KMS-11 (cell line): ENCODE results near the gene DNM3.

Source experiments
- H2AFZ ChIP-seq: fragments of 200-600 bp; sonication (generic); 2 replicates; pipeline ENCODE4 v1.6.1; 2016; ENCODE audit warnings: antibody characterized with exemption, mixed run types, low read depth
- H3K27ac ChIP-seq: fragments of 200-600 bp; sonication (generic); 2 replicates; pipeline ENCODE4 v1.6.1; 2016; ENCODE audit warnings: mild to moderate bottlenecking, mixed run types
- H3K27me3 ChIP-seq: fragments of 200-600 bp; sonication (generic); 2 replicates; pipeline ENCODE4 v1.6.1; 2017; ENCODE audit warnings: mild to moderate bottlenecking, low read depth, mixed run types, moderate library complexity; ENCODE audit not compliant: insufficient read depth
- H3K36me3 ChIP-seq: fragments of 200-600 bp; sonication (generic); 2 replicates; pipeline ENCODE4 v1.6.1; 2017; ENCODE audit warnings: mild to moderate bottlenecking, mixed run types; ENCODE audit not compliant: insufficient read depth
- H3K4me1 ChIP-seq: fragments of 200-600 bp; sonication (generic); 2 replicates; pipeline ENCODE4 v1.6.1; 2016; ENCODE audit warnings: mild to moderate bottlenecking, low read depth, mixed run types; ENCODE audit not compliant: poor library complexity, severe bottlenecking
- H3K4me2 ChIP-seq: fragments of 200-600 bp; sonication (generic); 2 replicates; pipeline ENCODE4 v1.7.0; 2016; ENCODE audit warnings: mild to moderate bottlenecking, mixed run types
- H3K4me3 ChIP-seq: fragments of 200-600 bp; sonication (generic); IDR thresholded peaks from 2 replicates; pipeline ENCODE4 v1.6.1; 2017; ENCODE audit warnings: low read depth, low read length, mixed read lengths; ENCODE audit not compliant: insufficient read depth
- H3K79me2 ChIP-seq: fragments of 200-600 bp; sonication (generic); 2 replicates; pipeline ENCODE4 v1.6.1; 2016; ENCODE audit warnings: low read depth, mixed run types; ENCODE audit not compliant: insufficient read depth
- H3K9ac ChIP-seq: fragments of 200-600 bp; sonication (generic); 2 replicates; pipeline ENCODE4 v1.6.1; 2016; ENCODE audit warnings: mild to moderate bottlenecking, mixed run types
- H4K20me1 ChIP-seq: fragments of 200-600 bp; sonication (generic); 2 replicates; pipeline ENCODE4 v1.6.1; 2016; ENCODE audit warnings: mild to moderate bottlenecking, mixed run types; ENCODE audit not compliant: insufficient read depth
- TF ChIP-seq, protein P1 (sequence below): fragments of 200-600 bp; sonication (generic); conservative IDR thresholded peaks from 2 replicates; pipeline ENCODE4 v1.6.1; 2017; ENCODE audit warnings: low read depth, mild to moderate bottlenecking, antibody characterized with exemption, low read length, moderate library complexity, mixed read lengths

The DNM3 gene

DNA sequence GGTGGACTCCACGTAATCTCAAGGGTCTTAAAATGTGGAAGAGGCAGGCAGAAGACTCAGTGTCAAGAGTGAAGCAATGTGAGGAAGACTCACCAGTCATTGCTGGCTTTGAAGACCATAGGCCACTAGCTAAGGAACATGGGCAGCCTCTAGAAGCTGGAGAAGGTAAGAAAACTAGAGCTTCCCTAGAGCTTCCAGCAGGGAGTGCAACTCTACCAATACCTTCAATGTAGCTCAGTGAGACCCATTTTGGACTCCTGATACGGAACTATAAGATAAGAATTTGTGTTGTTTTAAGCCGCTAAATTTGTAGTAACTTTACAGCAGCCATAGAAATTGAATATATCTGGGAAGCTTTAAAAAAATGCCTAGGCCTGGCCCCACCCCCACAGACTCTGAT is 41.0 kb upstream of the DNM3 start:
- TF ChIP-seq, protein P1, sequence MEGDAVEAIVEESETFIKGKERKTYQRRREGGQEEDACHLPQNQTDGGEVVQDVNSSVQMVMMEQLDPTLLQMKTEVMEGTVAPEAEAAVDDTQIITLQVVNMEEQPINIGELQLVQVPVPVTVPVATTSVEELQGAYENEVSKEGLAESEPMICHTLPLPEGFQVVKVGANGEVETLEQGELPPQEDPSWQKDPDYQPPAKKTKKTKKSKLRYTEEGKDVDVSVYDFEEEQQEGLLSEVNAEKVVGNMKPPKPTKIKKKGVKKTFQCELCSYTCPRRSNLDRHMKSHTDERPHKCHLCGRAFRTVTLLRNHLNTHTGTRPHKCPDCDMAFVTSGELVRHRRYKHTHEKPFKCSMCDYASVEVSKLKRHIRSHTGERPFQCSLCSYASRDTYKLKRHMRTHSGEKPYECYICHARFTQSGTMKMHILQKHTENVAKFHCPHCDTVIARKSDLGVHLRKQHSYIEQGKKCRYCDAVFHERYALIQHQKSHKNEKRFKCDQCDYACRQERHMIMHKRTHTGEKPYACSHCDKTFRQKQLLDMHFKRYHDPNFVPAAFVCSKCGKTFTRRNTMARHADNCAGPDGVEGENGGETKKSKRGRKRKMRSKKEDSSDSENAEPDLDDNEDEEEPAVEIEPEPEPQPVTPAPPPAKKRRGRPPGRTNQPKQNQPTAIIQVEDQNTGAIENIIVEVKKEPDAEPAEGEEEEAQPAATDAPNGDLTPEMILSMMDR, result no peak
- Histone ChIP-seq H3K4me2 (no peak overlapping the region), H3K36me3 (no peaks in the 10 kb centered on the region), H3K79me2 (no peaks in the 10 kb centered on the region), H3K27me3 (no peaks in the 10 kb centered on the region), H3K4me3 (no peak overlapping the region), H3K27ac (no peak overlapping the region), H4K20me1 (no peaks in the 10 kb centered on the region), H2AFZ (no peak overlapping the region), H3K4me1 (no peaks in the 10 kb centered on the region), H3K9ac (no peak overlapping the region)

DNA sequence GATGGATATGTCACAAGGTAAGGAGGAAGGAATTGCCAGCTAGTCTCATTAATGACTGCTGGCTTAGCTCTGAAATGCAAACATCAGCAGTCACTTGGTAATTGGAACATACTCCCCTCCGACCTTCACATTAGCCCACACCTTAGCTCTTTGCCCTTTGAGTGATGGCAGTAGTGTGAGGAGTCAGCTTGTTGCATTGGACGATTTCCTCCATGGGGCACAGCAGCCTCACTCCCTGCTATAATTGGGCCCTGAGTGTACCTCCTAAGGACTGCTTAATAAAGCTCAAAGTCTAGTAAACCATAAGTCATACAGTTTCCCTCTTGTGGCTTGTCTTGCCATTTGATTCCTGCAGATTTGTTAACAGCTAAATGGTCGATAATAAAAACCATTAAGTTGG is 40.4 kb upstream of the DNM3 start:
- H3K36me3 ChIP-seq, result no peaks in the 10 kb centered on the region
- H3K9ac ChIP-seq, result no peak overlapping the region
- no peak overlapping the region for H3K27ac ChIP-seq
- H2AFZ ChIP-seq, result no peak overlapping the region
- H3K4me1 ChIP-seq, result peaks cover 3% of the 10 kb centered on the region
- H3K79me2 ChIP-seq, result no peaks in the 10 kb centered on the region
- H3K4me2 ChIP-seq, result no peak overlapping the region
- no peaks in the 10 kb centered on the region for H3K27me3 ChIP-seq
- TF ChIP-seq, protein P1, result no peak
- no peak overlapping the region for H3K4me3 ChIP-seq
- H4K20me1 ChIP-seq, result no peaks in the 10 kb centered on the region

DNA sequence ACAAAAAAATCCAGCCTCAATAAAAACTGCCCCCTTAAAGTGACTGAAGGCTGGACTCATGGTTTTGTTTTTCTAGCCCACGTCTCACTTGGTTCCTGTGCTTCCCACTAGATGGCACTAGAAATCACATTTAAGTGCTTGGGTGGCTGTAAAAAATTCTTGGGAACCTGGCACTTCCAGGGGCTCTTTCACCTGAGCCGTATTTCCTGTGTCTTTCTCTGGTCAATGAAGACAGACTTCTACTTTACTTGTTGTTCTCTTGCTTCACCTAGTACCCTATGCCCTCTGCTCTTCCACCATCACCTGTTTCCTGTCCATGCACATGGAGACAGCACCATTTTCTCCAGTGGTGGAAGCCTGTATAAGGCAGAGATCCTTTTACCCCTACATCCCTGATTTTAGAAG is 39.8 kb upstream of the DNM3 start:
- no peak overlapping the region for H3K4me2 ChIP-seq
- H3K79me2 ChIP-seq, result no peaks in the 10 kb centered on the region
- TF ChIP-seq, protein P1, result peak; percentile 96
- no peaks in the 10 kb centered on the region for H4K20me1 ChIP-seq
- no peaks in the 10 kb centered on the region for H3K27me3 ChIP-seq
- no peak overlapping the region for H3K4me3 ChIP-seq
- H3K9ac ChIP-seq, result no peak overlapping the region
- no peaks in the 10 kb centered on the region for H3K36me3 ChIP-seq
- no peak overlapping the region for H2AFZ ChIP-seq
- no peak overlapping the region for H3K27ac ChIP-seq
- H3K4me1 ChIP-seq, result peaks cover 6% of the 10 kb centered on the region

DNA sequence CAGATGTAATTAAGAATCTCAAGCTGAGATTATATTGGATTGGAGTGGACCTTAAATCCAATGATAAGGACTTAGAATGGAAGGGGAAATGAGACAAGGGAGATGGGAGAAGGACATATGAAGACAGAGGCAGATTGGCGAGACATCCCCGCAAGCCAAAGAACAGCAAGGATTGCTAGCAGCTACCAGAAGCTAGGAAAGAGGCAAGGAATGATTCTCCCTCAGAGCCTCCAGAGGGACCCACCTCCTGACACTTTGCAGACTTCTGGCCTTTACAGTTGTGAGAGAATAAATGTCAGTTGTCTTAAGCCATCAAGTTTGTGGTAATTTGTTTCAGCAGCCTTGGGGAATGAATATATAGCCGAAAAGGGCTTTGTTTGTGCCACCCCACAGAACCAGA is 39.1 kb upstream of the DNM3 start:
- Histone ChIP-seq H3K4me2 (no peak overlapping the region), H2AFZ (no peak overlapping the region), H4K20me1 (no peaks in the 10 kb centered on the region), H3K27me3 (no peaks in the 10 kb centered on the region), H3K27ac (no peak overlapping the region), H3K9ac (no peak overlapping the region), H3K79me2 (no peaks in the 10 kb centered on the region), H3K4me1 (peaks cover 6% of the 10 kb centered on the region), H3K36me3 (no peaks in the 10 kb centered on the region), H3K4me3 (no peak overlapping the region)
- TF ChIP-seq, protein P1, result no peak
